ENCODE data around the gene CPE. TPM values are rescaled to one million over a fixed set of nuclear protein-coding genes. Genes with fewer than 3 reads are reported as not detected.

The CPE gene
- total RNA-seq, 1 experiment from 2014 or later = 15.2 TPM

DNA sequence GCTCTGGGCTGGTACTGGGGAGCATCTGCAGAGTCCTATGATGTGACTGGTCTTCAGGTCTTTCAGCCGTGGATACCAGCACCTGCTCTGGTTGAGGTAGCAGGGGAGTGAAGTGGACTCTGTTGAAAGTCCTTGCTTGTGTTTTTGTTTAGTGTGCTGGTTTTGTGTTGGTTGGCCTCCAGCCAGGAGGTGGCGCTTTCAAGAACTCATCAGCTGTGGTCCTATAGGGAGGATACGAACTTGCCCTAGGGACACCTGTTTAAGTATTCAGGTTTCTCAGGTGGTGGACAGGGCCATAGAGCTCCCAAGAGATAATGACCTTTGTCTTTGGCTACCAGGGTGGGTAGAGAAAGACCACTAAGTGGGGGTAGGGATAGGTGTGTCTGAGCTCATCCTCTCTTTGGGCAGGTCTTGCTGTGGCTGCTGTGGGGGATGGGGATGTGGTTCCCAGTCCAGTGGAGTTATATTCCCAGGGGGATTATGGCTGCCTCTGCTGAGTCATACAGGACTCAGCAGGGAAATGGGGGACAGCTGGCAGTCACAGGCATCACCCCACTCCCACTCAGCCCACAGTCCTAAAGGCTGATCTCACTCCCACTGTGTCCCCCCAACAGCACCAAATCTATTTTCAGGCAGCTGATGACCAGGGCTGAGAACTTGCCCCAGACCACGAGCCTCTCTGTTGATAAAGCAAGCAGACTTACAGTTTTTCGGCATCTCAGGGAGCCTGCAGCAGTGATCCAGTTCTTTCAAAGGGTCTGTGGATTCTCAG, 27.3 kb upstream of the CPE start:
- no peaks in the 10 kb centered on the region for H3K36me3 ChIP-seq
- no peak for DNase-seq (ENCODE audit: low read depth in 1 of 2, low spot score in 2 of 2)
- H3K27ac ChIP-seq = no peak overlapping the region
- H3K4me3 ChIP-seq = no peak overlapping the region
- H3K4me1 ChIP-seq (replicated peaks) = no peaks in the 10 kb centered on the region
- H3K9me3 ChIP-seq (replicated peaks) = no peaks in the 10 kb centered on the region
- H3K27me3 ChIP-seq (replicated peaks) = no peaks in the 10 kb centered on the region

DNA sequence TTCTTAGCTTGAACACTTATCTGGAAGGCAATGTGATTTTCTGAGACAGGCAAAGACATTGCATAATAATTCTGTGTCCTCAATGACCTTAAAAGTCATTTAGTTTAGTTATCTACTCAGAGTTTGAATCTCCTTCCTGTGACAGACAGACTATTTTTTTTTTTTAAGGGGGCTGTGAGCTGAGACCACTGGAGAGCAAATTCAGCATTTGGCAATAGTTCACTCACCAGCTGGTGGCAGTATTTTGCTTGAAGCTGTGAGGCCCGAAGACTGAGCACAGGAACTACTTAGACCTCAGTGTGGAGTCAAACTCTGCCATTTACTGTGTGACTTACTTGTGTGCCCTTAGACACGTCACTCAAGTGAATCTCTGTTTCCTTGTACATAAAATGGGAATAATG, 22.9 kb upstream of the CPE start:
- Histone ChIP-seq H3K9me3 (replicated peaks) (no peaks in the 10 kb centered on the region), H3K36me3 (no peaks in the 10 kb centered on the region), H3K4me1 (replicated peaks) (no peaks in the 10 kb centered on the region), H3K4me3 (no peak overlapping the region), H3K27ac (no peak overlapping the region), H3K27me3 (replicated peaks) (no peaks in the 10 kb centered on the region)
- DNase-seq (ENCODE audit: low read depth in 1 of 2, low spot score in 2 of 2) = peak in 1 of 2 experiments; percentile 16

DNA sequence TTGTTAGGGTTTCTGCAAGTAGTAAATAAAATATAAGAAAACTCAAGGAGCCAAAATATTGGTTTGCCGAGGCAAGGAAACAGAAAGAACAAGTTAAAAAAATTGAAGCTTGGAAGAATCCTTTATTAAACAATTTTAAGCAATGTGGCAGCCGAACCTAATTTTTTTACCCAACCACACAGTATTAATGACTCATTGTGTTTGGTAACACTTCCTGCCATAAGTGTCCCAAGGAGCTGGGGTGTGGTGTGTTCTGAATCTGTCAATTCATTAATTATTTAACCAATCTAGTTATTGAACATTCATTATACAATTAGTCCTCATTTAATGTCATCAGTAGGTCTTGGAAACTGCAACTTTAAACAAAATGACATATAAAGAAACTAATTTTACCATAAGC, 19.3 kb upstream of the CPE start:
- H3K9me3 ChIP-seq (replicated peaks) = no peaks in the 10 kb centered on the region
- H3K4me3 ChIP-seq = no peak overlapping the region
- H3K27me3 ChIP-seq (replicated peaks) = no peaks in the 10 kb centered on the region
- no peak overlapping the region for H3K27ac ChIP-seq
- no peaks in the 10 kb centered on the region for H3K4me1 ChIP-seq (replicated peaks)
- H3K36me3 ChIP-seq = no peaks in the 10 kb centered on the region
- DNase-seq (ENCODE audit: low read depth in 1 of 2, low spot score in 2 of 2) = no peak

DNA sequence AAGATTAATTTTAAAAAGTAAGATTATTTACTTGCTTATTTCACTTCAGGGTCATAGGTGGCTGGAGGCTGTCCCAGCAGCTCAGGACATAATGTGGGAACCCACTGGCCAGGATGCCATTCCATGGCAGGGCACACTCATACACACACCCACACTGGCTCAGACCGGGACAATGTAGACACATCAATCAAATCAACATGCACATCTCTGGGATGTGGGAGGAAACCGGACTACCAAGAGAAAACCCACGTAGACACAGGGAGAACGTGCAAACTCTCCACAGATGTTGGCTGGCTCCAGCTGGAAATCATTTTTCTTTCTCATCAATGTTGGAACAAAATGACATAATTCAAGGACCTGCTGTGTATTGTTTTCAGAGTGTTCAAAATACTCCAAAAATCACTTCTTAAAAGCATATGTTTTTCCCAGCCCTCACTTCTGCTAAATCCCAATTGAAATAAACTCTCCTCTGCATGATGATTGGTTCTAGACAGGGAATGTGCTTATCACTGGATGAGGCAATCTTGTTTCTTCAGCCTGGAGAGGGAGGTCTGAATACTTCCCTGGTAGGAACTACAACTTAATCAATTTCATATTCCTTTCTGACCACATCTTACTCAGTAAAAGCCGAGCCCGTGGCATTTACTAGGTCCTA, 18.6 kb upstream of the CPE start:
- no peak overlapping the region for H3K27ac ChIP-seq
- no peaks in the 10 kb centered on the region for H3K36me3 ChIP-seq
- no peaks in the 10 kb centered on the region for H3K4me1 ChIP-seq (replicated peaks)
- H3K9me3 ChIP-seq (replicated peaks) = no peaks in the 10 kb centered on the region
- no peaks in the 10 kb centered on the region for H3K27me3 ChIP-seq (replicated peaks)
- H3K4me3 ChIP-seq = no peak overlapping the region
- DNase-seq (ENCODE audit: low read depth in 1 of 2, low spot score in 2 of 2) = no peak

DNA sequence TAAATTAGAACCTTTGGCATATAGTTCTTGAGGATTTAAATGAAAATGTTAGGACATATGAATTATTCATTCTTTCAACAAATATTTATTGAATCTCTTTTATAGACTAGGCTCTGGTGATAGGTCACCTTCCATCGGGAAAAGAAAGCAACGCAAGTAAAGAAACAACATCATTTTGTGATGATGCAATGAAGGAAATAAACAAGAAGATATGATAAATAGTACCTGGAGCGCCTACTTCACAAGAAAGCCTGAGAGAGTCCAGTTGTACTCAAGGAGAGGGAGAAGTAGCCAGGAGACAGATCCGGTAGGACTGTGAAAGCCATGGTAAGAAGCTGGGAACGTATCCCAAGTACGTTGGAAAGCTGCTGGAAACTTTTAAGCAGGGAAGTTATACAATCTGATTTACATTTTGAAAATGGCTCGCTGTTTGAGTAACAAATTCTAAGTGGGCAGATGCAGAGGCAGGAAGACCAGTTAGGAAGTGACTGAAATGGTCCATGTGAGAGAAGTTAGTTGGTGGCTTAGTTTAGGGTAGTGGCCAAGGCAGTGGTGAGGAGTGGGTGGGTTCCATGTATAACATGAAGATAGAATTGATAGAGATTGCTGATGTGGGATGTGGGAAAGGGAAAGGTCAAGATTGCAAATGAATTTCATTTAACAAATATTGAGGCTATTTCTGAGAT, 17.7 kb upstream of the CPE start:
- H3K27ac ChIP-seq = no peak overlapping the region
- no peaks in the 10 kb centered on the region for H3K4me1 ChIP-seq (replicated peaks)

DNA sequence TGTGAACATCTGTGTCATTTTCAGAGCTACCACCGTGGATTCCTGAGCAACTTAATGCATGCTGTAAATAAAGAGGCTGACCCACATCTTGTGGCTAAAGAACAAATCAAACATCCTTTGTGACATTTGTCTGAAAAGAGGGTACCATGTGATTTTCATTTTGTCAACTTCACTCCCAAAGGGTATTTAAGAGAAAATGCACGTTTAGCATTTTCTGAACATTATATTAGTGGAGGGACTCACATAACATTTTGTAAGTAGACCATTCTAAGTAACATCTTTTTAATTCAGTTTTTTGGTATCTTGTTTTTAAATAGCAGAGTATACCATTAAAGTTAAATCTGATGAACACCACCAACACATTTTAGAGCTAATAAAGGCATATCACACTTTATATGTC, 17.0 kb upstream of the CPE start:
- Histone ChIP-seq H3K36me3 (no peaks in the 10 kb centered on the region), H3K4me1 (replicated peaks) (no peaks in the 10 kb centered on the region), H3K4me3 (no peak overlapping the region), H3K27me3 (replicated peaks) (no peaks in the 10 kb centered on the region), H3K9me3 (replicated peaks) (no peaks in the 10 kb centered on the region), H3K27ac (no peak overlapping the region)
- DNase-seq (ENCODE audit: low read depth in 1 of 2, low spot score in 2 of 2) = no peak

More for the DNA sequence above, 17.7 kb upstream of the CPE start:
- no peaks in the 10 kb centered on the region for H3K9me3 ChIP-seq (replicated peaks)
- H3K36me3 ChIP-seq = no peaks in the 10 kb centered on the region
- no peak for DNase-seq (ENCODE audit: low read depth in 1 of 2, low spot score in 2 of 2)
- H3K4me3 ChIP-seq = no peak overlapping the region
- no peaks in the 10 kb centered on the region for H3K27me3 ChIP-seq (replicated peaks)

DNA sequence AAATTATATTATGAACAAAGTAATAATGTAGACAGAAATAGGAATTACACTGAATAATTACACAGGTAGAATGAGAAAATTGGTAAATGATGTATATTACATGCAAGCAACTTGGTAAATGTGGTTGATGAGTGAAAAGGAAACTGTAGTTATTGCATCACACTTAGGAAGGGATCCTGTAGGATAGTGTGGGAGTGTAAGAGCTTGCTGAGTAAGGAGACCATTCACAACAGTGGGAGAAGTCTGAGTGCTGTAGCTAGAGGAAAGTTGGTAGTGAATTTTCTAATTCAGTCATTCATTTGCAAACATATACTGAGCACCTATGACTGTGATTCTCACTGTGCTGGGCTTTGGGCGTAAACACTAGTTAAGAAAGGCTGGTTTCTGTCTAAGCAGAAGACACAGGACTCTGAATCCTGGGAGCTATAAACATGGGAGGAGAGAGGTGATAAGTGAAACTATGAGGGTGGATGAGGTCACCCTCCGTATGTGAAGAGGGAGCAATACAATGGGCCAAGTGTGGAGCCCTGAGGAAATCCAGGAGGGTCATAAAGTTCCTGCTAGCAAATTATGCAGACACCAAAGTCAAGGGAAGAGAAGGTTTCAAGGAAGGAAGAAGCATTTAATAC, 14.2 kb upstream of the CPE start:
- Histone ChIP-seq H3K4me1 (replicated peaks) (no peaks in the 10 kb centered on the region), H3K36me3 (no peaks in the 10 kb centered on the region), H3K4me3 (no peak overlapping the region), H3K9me3 (replicated peaks) (no peaks in the 10 kb centered on the region), H3K27me3 (replicated peaks) (no peaks in the 10 kb centered on the region), H3K27ac (no peak overlapping the region)
- DNase-seq (ENCODE audit: low read depth in 1 of 2, low spot score in 2 of 2) = no peak

DNA sequence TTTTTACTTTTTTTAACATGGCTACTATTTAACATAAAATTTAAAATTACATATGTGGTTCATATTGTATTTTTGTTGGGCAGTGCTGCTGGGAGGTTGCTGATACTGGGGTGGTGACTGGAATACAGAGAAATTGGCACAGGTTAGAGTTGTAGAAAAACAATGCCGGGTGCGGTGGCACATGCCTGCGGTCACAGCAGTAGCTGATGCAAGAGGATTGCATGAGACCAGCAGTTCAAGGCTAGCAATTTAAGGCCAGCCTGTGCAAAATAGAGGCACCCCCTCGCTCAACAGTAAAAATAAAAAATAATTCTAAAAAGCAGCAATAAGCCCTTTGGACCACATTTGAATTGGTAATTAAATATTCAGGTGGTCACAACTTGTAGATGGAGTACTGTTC, 11.8 kb upstream of the CPE start:
- DNase-seq (ENCODE audit: low read depth in 1 of 2, low spot score in 2 of 2) = no peak
- Histone ChIP-seq H3K4me3 (no peak overlapping the region), H3K4me1 (replicated peaks) (no peaks in the 10 kb centered on the region), H3K27me3 (replicated peaks) (no peaks in the 10 kb centered on the region), H3K27ac (no peak overlapping the region), H3K36me3 (no peaks in the 10 kb centered on the region), H3K9me3 (replicated peaks) (no peaks in the 10 kb centered on the region)

DNA sequence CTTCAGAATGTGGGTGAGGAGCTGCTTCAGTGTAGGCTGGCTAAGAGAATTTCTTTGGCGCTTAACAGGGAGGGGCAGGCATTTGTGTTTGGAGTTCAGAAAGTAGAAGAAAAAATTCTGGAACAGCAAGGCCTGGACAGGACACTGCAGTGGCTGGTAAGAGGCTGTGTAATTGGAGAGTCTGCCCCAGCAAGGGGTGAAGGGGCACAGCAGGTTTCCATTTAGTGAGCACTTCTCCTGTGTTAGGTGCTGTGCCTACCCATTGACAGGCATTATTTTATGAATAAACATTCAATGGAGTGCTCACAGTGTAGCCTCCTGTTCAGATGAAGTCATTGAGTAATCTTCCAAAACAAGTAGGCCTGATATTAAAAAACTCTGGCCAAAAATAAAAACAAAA, 10.7 kb upstream of the CPE start:
- Histone ChIP-seq H3K4me3 (no peak overlapping the region), H3K36me3 (no peaks in the 10 kb centered on the region), H3K4me1 (replicated peaks) (no peaks in the 10 kb centered on the region), H3K27ac (no peak overlapping the region), H3K9me3 (replicated peaks) (no peaks in the 10 kb centered on the region), H3K27me3 (replicated peaks) (no peaks in the 10 kb centered on the region)
- no peak for DNase-seq (ENCODE audit: low read depth in 1 of 2, low spot score in 2 of 2)

DNA sequence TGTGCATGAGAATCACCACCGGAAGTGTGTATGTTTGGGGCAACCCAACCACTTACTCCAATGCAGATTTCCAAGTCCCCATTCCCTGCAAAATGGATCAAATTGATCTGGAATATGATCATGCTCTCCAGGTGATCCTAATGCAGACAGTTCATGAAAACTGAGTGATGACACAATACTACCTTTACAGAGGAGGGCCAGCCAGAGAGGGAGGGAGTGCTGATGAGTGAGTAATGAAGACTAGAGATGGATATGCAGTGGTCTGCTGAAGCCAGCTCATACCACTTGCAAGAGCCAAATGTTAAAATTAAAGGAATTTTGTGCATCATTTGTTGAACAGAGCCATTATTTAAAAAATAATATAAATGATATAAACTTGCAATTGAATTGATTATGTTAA, 10.2 kb upstream of the CPE start:
- H3K27me3 ChIP-seq (replicated peaks) = no peaks in the 10 kb centered on the region
- no peaks in the 10 kb centered on the region for H3K9me3 ChIP-seq (replicated peaks)
- no peak overlapping the region for H3K27ac ChIP-seq
- no peak for DNase-seq (ENCODE audit: low read depth in 1 of 2, low spot score in 2 of 2)
- H3K4me1 ChIP-seq (replicated peaks) = no peaks in the 10 kb centered on the region
- no peak overlapping the region for H3K4me3 ChIP-seq
- H3K36me3 ChIP-seq = no peaks in the 10 kb centered on the region

DNA sequence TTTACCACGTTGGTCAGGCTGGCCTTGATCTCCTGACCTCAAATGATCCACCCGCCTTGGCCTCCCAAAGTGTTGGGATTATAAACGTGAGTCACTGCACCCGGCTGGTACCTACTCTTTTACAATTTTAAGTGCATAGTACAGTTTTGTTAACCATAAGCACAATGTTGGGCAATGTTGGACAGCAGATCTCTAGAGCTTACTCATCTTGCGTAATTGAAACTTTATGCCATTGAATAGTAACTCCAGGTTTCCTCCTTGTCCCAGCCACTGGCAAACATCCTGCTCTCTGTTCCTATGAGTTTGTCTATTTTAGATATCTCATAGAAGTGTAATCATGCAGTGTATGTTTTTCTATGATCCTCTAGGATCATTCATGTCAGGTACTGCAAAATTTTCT, 9.3 kb upstream of the CPE start:
- H3K4me3 ChIP-seq = no peak overlapping the region
- H3K27ac ChIP-seq = no peak overlapping the region
- no peaks in the 10 kb centered on the region for H3K9me3 ChIP-seq (replicated peaks)
- no peaks in the 10 kb centered on the region for H3K27me3 ChIP-seq (replicated peaks)
- no peak for DNase-seq (ENCODE audit: low read depth in 1 of 2, low spot score in 2 of 2)
- no peaks in the 10 kb centered on the region for H3K4me1 ChIP-seq (replicated peaks)
- H3K36me3 ChIP-seq = no peaks in the 10 kb centered on the region

DNA sequence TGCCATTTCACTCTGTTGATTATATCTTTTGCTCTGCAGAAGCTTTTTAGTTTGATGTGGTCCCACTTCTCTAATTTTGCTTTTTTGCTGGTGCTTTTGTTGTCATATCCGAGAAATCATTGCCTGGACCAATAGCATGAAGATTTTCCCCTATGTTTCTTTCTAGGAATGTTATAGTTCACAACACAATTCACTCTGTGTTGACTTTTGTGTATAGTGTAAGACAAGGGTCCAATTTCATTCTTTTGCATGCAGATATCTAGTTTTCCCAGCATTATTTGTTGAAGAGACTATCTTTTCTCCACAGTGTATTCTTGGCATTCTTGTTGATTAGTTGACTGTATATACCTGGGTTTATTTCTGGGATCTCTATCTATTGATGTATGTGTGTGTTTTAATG, 8.3 kb upstream of the CPE start:
- Histone ChIP-seq H3K4me3 (no peak overlapping the region), H3K36me3 (no peaks in the 10 kb centered on the region), H3K27me3 (replicated peaks) (no peaks in the 10 kb centered on the region), H3K4me1 (replicated peaks) (no peaks in the 10 kb centered on the region), H3K27ac (no peak overlapping the region), H3K9me3 (replicated peaks) (no peaks in the 10 kb centered on the region)
- no peak for DNase-seq (ENCODE audit: low read depth in 1 of 2, low spot score in 2 of 2)

DNA sequence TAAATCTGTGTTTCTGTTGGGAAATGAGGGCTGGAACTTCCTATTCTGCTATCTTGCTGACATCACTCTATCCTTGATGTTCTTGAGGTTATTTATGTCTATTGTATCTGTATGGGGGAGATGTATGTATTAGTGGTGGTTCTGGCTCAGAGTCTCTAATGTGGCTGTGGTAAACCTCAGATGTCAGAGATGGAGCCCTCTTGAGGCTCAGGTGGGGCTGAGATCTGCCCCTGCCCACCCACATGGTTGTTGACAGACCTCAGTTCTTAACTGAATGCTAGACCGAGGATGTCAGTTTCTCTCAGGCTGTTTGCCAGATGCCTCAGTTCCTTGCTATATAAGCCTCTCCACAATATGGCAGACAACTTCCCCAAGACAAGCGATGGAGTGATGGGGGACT, 3.3 kb upstream of the CPE start:
- DNase-seq (ENCODE audit: low read depth in 1 of 2, low spot score in 2 of 2) = no peak
- Histone ChIP-seq H3K4me1 (replicated peaks) (peaks cover 10% of the 10 kb centered on the region), H3K4me3 (no peak overlapping the region), H3K36me3 (no peaks in the 10 kb centered on the region), H3K27me3 (replicated peaks) (peaks cover 4% of the 10 kb centered on the region; the same call in 1 of the 2 replicates), H3K27ac (no peak overlapping the region), H3K9me3 (replicated peaks) (no peaks in the 10 kb centered on the region)

DNA sequence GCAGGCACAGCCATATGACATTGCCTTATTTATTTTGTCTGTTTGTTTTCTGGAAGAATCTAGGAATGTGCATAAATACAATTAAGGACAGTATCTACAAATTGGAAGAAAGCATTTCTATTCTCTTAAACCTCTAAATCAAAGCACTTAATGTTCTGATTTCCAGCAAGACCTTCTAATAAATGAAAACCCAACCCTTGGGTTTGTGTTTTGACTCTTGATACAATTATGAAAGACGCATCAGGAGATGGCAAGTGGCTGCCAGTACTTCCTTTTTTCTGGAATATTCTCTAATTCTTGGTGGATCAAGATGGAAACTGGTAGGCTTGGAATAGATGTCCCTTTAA, 437 bp upstream of the CPE start:
- Histone ChIP-seq H3K27ac (no peak overlapping the region), H3K9me3 (replicated peaks) (no peaks in the 10 kb centered on the region), H3K27me3 (replicated peaks) (peaks cover 11% of the 10 kb centered on the region), H3K4me3 (peak overlapping the region; percentile 40), H3K4me1 (replicated peaks) (peaks cover 10% of the 10 kb centered on the region), H3K36me3 (no peaks in the 10 kb centered on the region)
- no peak for DNase-seq (ENCODE audit: low read depth in 1 of 2, low spot score in 2 of 2)
